Endothelial cell (in vitro differentiated cells): ENCODE data around the gene MALAT1. TPM values are rescaled to one million over a fixed set of nuclear protein-coding genes. Genes with fewer than 3 reads are reported as not detected.
A peak's percentile ranks its signal among the peaks of the same experiment; 100 is the strongest.

ENCODE experiments used
- DNase-seq: peaks from one replicate; pipeline ENCODE4 v3.0.0; 2021; ENCODE audit warnings: low spot score
- H3K27ac Mint-ChIP-seq: one replicate; pipeline ENCODE4 v1.8.0; 2021; ENCODE audit warnings: mixed read lengths, inconsistent platforms; ENCODE audit not compliant: unreplicated experiment
- H3K27me3 Mint-ChIP-seq: one replicate; pipeline ENCODE4 v1.8.0; 2021; ENCODE audit warnings: mild to moderate bottlenecking, moderate library complexity, mixed read lengths, inconsistent platforms; ENCODE audit not compliant: unreplicated experiment
- H3K36me3 Mint-ChIP-seq: one replicate; pipeline ENCODE4 v1.8.0; 2021; ENCODE audit warnings: mild to moderate bottlenecking, low read depth, mixed read lengths, inconsistent platforms; ENCODE audit not compliant: unreplicated experiment
- H3K4me1 Mint-ChIP-seq: one replicate; pipeline ENCODE4 v1.8.0; 2021; ENCODE audit warnings: mild to moderate bottlenecking, mixed read lengths, inconsistent platforms; ENCODE audit not compliant: unreplicated experiment
- H3K4me3 Mint-ChIP-seq: one replicate; pipeline ENCODE4 v1.8.0; 2021; ENCODE audit warnings: mild to moderate bottlenecking, mixed read lengths, inconsistent platforms; ENCODE audit not compliant: unreplicated experiment
- H3K9me3 Mint-ChIP-seq: one replicate; pipeline ENCODE4 v1.8.0; 2021; ENCODE audit warnings: mixed read lengths, inconsistent platforms; ENCODE audit not compliant: unreplicated experiment
- total RNA-seq: library from RNA; stranded (reverse); fragmentation: NEBNext Ultra II Directional; extraction: Animal tissue kit (Norgen Biotek cat#: 25700); gene quantifications from one replicate; pipeline ENCODE4 v1.2.1, GENCODE V29; 2021; ENCODE audit not compliant: unreplicated experiment
- TF ChIP-seq, protein P1 (sequence below): fragments of 200-600 bp; sonication (generic); IDR thresholded peaks from one replicate; pipeline ENCODE4 v1.5.0; 2021; ENCODE audit warnings: antibody characterized with exemption; ENCODE audit not compliant: unreplicated experiment

Gene MALAT1
- total RNA-seq, 1 donor from 2014 or later = 4,747 TPM

DNA sequence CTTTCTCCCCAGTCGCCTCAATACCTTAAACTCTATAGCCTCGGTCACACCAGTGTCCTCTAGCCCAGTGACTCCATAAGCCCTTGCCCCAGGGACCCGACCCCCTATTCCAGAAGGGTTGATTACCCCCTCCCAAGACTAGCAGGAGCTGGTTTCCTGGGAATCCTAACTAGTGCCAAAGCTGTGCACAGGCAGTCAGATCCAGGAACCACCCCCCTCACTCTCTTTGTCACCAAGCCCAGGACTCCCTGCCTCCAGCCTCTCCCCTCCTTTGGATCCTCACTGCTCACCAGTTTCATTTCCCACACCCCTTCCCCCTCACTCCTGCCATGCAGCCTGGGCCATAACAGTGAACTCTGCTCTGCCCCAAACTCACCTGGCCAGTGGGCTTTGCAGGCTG lies 49.5 kb downstream of the MALAT1 start:
- no peak for DNase-seq
- Mint-ChIP-seq H3K4me3 (no peak overlapping the region), H3K27ac (no peak overlapping the region), H3K36me3 (peaks cover 5% of the 10 kb centered on the region), H3K27me3 (peaks cover 32% of the 10 kb centered on the region), H3K4me1 (peaks cover 29% of the 10 kb centered on the region), H3K9me3 (no peaks in the 10 kb centered on the region)
- TF ChIP-seq, protein P1, sequence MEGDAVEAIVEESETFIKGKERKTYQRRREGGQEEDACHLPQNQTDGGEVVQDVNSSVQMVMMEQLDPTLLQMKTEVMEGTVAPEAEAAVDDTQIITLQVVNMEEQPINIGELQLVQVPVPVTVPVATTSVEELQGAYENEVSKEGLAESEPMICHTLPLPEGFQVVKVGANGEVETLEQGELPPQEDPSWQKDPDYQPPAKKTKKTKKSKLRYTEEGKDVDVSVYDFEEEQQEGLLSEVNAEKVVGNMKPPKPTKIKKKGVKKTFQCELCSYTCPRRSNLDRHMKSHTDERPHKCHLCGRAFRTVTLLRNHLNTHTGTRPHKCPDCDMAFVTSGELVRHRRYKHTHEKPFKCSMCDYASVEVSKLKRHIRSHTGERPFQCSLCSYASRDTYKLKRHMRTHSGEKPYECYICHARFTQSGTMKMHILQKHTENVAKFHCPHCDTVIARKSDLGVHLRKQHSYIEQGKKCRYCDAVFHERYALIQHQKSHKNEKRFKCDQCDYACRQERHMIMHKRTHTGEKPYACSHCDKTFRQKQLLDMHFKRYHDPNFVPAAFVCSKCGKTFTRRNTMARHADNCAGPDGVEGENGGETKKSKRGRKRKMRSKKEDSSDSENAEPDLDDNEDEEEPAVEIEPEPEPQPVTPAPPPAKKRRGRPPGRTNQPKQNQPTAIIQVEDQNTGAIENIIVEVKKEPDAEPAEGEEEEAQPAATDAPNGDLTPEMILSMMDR = no peak

DNA sequence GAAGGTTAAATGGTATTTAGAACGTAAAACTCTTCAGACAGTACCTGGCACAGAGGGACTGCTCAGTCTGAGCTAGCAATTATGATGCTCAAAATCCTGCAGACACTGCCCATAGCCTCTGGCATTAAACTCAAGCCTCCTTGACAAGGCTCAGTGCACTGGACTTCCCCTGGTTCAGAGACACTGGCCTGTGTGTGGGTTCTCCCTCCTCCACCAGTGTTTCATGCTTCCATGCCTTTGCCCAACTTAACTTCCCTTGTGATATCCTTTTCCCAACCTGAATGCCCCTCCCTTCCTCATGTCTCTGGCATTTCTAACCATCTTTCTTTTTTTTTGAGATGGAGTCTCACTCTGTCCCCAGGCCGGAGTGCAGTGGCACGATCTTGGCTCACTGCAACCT lies 50.3 kb downstream of the MALAT1 start:
- DNase-seq = no peak
- Mint-ChIP-seq H3K4me1 (peaks cover 29% of the 10 kb centered on the region), H3K27ac (no peak overlapping the region), H3K9me3 (no peaks in the 10 kb centered on the region), H3K36me3 (peaks cover 5% of the 10 kb centered on the region), H3K27me3 (peaks cover 29% of the 10 kb centered on the region), H3K4me3 (no peak overlapping the region)
- TF ChIP-seq, protein P1 = no peak

DNA sequence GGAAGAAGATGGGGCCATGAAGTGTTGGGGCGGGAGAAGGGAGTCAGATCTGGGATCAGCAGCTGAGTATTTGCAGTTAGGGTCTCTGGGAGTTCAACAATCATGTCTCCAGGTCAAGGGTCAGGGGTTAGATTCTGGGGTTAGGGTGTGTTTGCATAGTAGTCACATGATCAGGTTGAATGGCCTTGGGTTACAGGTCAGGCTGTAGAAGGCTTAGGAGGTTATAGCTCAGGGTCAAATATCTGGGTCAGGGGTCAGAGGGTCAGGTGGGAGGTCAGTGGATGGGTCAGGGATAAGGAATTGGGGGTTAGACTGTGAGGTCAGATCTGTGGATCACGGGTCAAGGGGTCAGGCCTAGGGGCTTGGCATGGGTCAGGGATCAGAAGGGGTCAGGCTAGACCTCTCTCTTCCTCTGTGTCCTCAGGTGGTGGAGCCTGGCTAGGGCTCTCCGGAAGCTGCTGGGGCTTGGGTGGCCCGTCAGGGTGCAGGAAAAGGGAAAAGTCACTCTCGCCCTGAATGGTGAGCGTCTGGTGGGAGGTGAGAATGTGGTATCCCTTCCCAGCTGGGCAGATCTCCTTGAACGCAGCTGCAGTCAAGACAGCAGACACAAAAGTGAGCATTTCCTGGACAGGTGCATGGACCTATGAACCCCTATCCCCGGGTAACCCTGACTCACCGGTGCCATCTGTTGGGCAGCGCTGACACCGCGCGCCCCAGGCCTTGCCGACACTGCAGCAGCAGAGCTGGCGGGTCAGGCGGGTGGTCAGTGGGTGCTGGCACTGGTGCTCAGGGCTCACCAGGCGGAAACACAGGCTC lies 52.9 kb downstream of the MALAT1 start:
- H3K27ac Mint-ChIP-seq = peak overlapping the region; percentile 52
- peak; percentile 71 for DNase-seq
- peaks cover 28% of the 10 kb centered on the region for H3K4me1 Mint-ChIP-seq
- peak overlapping the region; percentile 54 for H3K4me3 Mint-ChIP-seq
- TF ChIP-seq, protein P1 = peak; percentile 31
- H3K36me3 Mint-ChIP-seq = peaks cover 4% of the 10 kb centered on the region
- no peaks in the 10 kb centered on the region for H3K9me3 Mint-ChIP-seq
- H3K27me3 Mint-ChIP-seq = peaks cover 35% of the 10 kb centered on the region

DNA sequence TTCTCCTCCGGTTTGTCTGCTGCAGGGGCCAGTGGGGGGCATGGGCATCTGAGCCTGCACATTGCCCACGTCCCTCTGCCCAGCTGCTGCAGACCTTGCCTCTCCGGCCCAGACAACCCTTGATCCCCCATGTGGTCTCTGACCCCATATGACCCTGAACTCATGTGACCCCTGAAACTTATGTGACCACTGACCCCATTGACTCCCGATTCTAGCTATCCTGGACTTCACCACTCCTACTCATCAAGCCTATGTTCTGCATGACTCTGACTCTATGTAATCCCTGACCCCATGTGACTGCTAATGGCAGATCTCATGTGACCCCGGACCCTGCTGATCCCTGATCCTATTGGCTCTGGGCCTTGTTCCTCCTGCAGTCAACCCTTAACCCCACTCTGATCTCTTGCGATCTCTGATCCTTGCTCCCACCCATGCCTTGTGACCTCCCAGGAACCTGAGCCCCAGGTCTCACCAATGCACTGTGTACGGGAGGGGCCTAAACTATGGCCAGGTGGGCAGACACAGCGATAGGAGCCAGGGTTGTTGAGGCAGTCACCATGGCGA lies 53.6 kb downstream of the MALAT1 start:
- Mint-ChIP-seq H3K36me3 (peaks cover 4% of the 10 kb centered on the region), H3K27me3 (peaks cover 39% of the 10 kb centered on the region), H3K27ac (peak overlapping the region; percentile 19), H3K4me3 (peak overlapping the region; percentile 60), H3K4me1 (peaks cover 31% of the 10 kb centered on the region), H3K9me3 (no peaks in the 10 kb centered on the region)
- DNase-seq = no peak
- TF ChIP-seq, protein P1 = no peak
